Measurements from ENCODE around the gene PPP4R1. TPM values are rescaled to one million over a fixed set of nuclear protein-coding genes. Genes with fewer than 3 reads are reported as not detected.

The PPP4R1 gene
- total RNA-seq, 6 donors from 2014 or later: 125 to 239 (median 189) TPM

- DNase-seq (peak in 1 of 2 donors; percentile 44), ATAC-seq (ENCODE audit: low FRiP score in 2 of 2) (peak in 1 of 2 donors; percentile 50)
- H3K4me3 ChIP-seq: no peak overlapping the region
- no peaks in the 10 kb centered on the region for H3K27me3 ChIP-seq
- no peak for TF ChIP-seq EP300 (IDR thresholded peaks at IDR 0.05)
- TF ChIP-seq, protein P1, sequence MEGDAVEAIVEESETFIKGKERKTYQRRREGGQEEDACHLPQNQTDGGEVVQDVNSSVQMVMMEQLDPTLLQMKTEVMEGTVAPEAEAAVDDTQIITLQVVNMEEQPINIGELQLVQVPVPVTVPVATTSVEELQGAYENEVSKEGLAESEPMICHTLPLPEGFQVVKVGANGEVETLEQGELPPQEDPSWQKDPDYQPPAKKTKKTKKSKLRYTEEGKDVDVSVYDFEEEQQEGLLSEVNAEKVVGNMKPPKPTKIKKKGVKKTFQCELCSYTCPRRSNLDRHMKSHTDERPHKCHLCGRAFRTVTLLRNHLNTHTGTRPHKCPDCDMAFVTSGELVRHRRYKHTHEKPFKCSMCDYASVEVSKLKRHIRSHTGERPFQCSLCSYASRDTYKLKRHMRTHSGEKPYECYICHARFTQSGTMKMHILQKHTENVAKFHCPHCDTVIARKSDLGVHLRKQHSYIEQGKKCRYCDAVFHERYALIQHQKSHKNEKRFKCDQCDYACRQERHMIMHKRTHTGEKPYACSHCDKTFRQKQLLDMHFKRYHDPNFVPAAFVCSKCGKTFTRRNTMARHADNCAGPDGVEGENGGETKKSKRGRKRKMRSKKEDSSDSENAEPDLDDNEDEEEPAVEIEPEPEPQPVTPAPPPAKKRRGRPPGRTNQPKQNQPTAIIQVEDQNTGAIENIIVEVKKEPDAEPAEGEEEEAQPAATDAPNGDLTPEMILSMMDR (IDR thresholded peaks at IDR 0.05): no peak
- TF ChIP-seq POLR2AphosphoS5 (IDR thresholded peaks at IDR 0.05): no peak
- no peak for TF ChIP-seq POLR2A (IDR thresholded peaks at IDR 0.05)
- no peaks in the 10 kb centered on the region for H3K9me3 ChIP-seq
- H3K36me3 ChIP-seq: peaks cover 4 to 81% (median 44%) of the 10 kb centered on the region in 4 donors
- H3K4me1 ChIP-seq: peaks cover 0 to 18% (median 5%) of the 10 kb centered on the region in 4 donors
- H3K27ac ChIP-seq: no peak overlapping the region
- WGBS, 2 donors: 82 to 91% methylated on average over 4 of the region's 4 CpGs
Measured at GRCh38 chr18:9563331-9563730, 51.0 kb downstream of the PPP4R1 start.

GRCh38 chr18:9562584-9562983 is 51.8 kb downstream of the PPP4R1 start:
- Histone ChIP-seq H3K36me3 (peaks cover 4 to 81% (median 44%) of the 10 kb centered on the region in 4 donors), H3K4me1 (peaks cover 0 to 18% (median 3%) of the 10 kb centered on the region in 4 donors), H3K9me3 (no peaks in the 10 kb centered on the region), H3K27me3 (no peaks in the 10 kb centered on the region), H3K4me3 (no peak overlapping the region), H3K27ac (no peak overlapping the region)
- DNase-seq (no peak), ATAC-seq (ENCODE audit: low FRiP score in 2 of 2) (no peak)
- TF ChIP-seq EP300 (IDR thresholded peaks at IDR 0.05): no peak
- TF ChIP-seq POLR2AphosphoS5 (IDR thresholded peaks at IDR 0.05): no peak
- no peak for TF ChIP-seq POLR2A (IDR thresholded peaks at IDR 0.05)
- TF ChIP-seq, protein P1 (IDR thresholded peaks at IDR 0.05): no peak
- 89% methylated on average over 4 of the region's 4 CpGs for WGBS, 2 donors

DNA sequence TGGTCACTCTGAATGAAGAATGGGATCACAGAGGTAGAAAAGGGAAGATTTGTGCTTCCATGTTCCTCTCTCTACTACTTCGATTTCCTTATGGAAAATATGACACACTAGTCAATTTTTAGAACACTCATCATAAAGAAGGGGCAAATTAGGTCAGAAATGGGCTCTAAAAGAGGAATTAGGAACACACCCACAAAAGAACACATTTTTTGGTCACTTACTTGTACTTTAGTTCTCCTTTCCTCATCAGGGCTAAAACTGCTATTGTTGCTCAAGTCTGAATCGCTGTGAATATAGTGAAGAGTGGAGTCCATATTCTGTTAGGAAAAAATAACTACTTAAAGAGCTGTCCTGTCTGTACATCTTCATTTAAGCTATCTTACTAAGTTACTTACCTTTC is 52.6 kb downstream of the PPP4R1 start:
- Histone ChIP-seq H3K36me3 (peaks cover 4 to 81% (median 50%) of the 10 kb centered on the region in 4 donors), H3K9me3 (no peaks in the 10 kb centered on the region), H3K4me3 (no peak overlapping the region), H3K27me3 (no peaks in the 10 kb centered on the region), H3K27ac (no peak overlapping the region), H3K4me1 (peaks cover 0 to 18% (median 3%) of the 10 kb centered on the region in 4 donors)
- peak in 1 of 4 donors; percentile 20 for TF ChIP-seq EP300 (IDR thresholded peaks at IDR 0.05)
- no peak for TF ChIP-seq POLR2AphosphoS5 (IDR thresholded peaks at IDR 0.05)
- DNase-seq (no peak), ATAC-seq (ENCODE audit: low FRiP score in 2 of 2) (peak in 1 of 2 donors; percentile 64)
- 86 to 90% methylated on average over 2 of the region's 2 CpGs for WGBS, 2 donors

- H3K4me3 ChIP-seq: no peak overlapping the region
- 86 to 91% methylated on average over 6 of the region's 6 CpGs for WGBS, 2 donors
- H3K9me3 ChIP-seq: no peaks in the 10 kb centered on the region
- ATAC-seq (ENCODE audit: low FRiP score in 2 of 2): no peak
- H3K4me1 ChIP-seq: peaks cover 0 to 3% (median 0%) of the 10 kb centered on the region in 4 donors
- no peaks in the 10 kb centered on the region for H3K27me3 ChIP-seq
- no peak overlapping the region for H3K27ac ChIP-seq
- DNase-seq: no peak
- peaks cover 10 to 94% (median 66%) of the 10 kb centered on the region in 4 donors for H3K36me3 ChIP-seq
- TF ChIP-seq POLR2AphosphoS5 (IDR thresholded peaks at IDR 0.05) (no peak), POLR2A (IDR thresholded peaks at IDR 0.05) (no peak), EP300 (IDR thresholded peaks at IDR 0.05) (no peak)
- TF ChIP-seq, protein P1 (IDR thresholded peaks at IDR 0.05): no peak
Measured at GRCh38 chr18:9559253-9559652, 55.1 kb downstream of the PPP4R1 start.

GRCh38 chr18:9558387-9559064 is 55.8 kb downstream of the PPP4R1 start:
- H3K4me1 ChIP-seq: no peaks in the 10 kb centered on the region
- no peaks in the 10 kb centered on the region for H3K9me3 ChIP-seq
- 84 to 90% methylated on average over 4 of the region's 4 CpGs for WGBS, 2 donors
- DNase-seq: no peak
- H3K27ac ChIP-seq: no peak overlapping the region
- H3K27me3 ChIP-seq: no peaks in the 10 kb centered on the region
- no peak overlapping the region for H3K4me3 ChIP-seq
- H3K36me3 ChIP-seq: peaks cover 14 to 99% (median 69%) of the 10 kb centered on the region in 4 donors
- TF ChIP-seq POLR2AphosphoS5 (IDR thresholded peaks at IDR 0.05) (no peak), POLR2A (IDR thresholded peaks at IDR 0.05) (no peak), EP300 (IDR thresholded peaks at IDR 0.05) (no peak)
- TF ChIP-seq, protein P1 (IDR thresholded peaks at IDR 0.05): no peak
- no peak for ATAC-seq (ENCODE audit: low FRiP score in 2 of 2)

Data from upper lobe of left lung (tissue), 6 donors.